Measurements from ENCODE around the gene HOXC4.
"Not testable (repeated sequence)": the region's sequence is repeated elsewhere in the genome, so short reads cannot be mapped to it uniquely, and the experiment has no call there.

HOXC4 gene

DNA sequence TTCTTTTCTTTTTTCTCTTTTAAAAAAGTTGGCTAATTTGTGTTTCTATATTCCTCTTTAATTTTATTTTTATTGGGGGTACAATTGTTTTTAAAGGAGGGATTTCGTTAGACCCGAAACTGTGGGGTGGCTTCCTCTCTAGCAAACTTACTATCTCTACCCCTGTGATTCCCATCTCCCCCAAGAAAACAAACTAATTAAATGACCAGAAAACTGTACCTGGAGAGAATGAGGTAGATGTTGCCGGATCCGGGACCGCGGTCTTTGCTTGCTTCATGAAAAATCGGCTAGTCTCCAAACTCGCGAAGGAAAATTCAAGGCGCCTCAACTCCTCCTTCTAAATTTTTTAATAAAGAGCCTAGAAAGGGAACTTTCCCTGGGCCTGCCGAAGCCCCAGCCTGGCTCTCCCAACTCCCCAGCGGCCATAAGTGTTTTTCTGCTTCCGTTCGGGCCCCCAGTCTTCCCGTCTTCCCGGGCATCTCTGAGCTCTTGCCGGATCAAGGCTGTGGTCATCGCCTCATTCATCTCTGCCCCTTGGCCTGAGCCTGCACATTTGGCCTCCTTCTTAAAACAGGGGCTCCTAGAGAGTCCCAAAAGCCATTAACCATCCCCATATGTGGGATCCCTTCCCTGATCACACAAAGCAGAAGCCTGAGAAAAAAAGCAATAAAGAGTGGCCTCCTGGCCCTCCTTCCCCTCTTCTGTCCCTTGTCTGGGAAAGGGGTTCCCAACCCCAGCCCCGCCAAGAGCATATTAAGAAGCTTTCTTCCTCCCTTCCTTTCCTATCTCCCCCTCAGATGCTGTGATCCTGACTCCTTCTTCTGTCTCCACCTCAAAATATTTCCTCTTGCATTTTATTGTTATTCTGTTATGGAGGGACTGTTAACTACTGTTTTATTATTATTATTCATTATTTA is 26.6 kb downstream of the HOXC4 start:
- in situ Hi-C loops (cut with MboI; ENCODE audit: low sequenced_read_pairs) = not testable (repeated sequence)

DNA sequence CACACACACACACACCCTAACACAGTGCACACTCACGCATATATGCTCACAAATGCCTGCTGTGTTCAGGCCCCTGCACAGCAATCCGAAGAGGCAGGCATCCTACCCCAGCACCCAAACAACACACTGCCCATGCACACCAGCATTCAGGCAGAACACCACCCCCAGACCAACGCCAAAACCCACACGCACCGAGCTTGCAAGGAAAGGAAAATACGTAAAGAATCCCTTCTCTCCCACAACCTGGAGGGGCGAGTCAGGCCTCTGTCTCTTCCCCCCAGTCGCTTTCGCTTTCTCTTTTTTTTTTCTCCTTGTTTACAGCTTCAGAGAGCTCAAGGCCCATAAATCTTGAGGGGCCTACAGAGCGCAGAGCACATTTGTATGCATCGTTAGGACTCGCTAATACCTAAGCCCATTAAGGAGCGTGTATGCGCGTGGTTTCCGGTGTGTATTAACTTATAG is 27.4 kb downstream of the HOXC4 start:
- in situ Hi-C loops (cut with MboI; ENCODE audit: low sequenced_read_pairs) = not testable (repeated sequence)

DNA sequence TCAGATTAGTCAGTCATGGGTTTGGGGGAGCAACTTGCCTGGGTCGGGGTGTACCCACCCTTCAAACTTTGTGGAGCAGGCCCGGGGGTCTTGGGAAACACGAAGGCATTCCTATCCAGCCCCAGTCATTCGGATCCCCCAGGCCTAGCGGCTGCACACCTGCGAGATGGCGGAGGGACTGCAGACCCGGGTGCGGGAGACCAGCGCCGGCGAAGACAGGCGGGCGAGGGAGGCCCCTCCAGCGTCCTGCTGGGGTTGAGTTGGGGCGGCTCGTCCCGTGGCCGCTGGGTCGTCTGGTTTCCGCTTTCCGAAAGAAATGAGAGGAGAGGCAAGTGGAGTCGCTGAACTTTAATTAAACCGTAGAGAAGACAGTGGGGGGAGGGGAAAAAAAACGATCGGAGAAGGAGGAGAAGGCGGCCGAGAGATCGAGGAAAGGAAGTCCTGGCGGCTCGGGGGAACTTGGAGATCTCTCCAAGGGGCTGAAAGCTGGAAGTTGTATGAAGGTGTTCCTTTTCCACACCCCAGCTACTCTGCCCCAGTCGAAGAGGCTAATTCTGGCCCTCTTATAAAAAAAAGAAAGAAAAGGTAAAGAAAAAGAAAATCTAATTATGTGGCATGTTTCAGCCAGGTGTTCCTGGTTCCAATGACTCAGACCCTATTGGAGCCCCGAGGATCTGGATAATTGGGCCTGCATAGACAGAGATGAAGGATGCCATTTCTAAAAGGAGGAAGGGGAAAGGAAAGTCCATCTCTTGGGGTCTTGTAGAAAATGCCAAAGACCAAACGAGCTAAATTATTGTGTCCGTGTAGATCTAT is 28.2 kb downstream of the HOXC4 start:
- in situ Hi-C loops (cut with MboI; ENCODE audit: low sequenced_read_pairs) = not testable (repeated sequence)

DNA sequence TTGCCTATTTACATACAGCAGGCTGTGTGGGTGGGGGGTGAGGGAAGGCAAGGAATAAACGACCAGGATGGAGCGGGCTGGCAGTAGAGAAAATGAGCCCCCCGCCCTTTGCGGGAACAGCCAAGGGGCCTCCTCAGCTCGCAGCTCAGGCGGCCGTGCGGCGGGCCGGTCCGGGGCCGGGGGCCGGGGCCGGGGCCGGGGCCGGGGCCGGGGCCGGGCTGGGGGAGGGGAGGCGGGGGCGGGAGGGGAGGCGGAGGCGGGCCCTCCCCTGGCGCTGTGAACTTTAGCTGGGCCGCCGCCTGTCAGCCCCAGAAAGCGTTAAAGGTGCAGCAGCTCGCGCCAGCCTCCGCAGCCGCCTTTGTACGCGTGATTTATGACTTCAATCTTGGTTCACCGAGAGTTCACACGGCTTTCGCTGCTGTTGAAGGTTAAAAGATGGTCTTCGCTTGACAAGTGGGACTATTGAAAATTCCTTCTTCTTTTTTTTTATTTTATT is 28.8 kb downstream of the HOXC4 start:
- in situ Hi-C loops (cut with MboI; ENCODE audit: low sequenced_read_pairs) = no loop called here

DNA sequence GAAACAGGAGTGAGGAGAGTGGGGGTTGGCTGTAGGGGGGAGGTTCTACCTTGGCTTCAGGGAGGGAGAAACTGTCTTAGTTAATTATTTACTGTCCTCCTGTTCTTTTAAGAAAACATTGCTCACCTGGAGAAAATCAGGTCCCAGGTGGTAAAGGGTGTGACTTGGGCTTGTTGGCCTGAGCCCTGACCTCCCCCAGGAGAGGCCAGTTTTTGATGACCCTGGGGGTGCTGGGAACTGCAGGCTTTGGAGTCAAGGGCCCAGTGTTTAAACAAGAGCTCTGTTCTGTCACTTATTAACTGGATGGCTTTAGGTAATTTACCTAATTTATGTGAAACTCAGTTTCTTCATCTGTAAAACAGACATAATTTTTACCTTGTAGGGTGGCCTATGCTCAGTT is 34.4 kb downstream of the HOXC4 start:
- in situ Hi-C loops (cut with MboI; ENCODE audit: low sequenced_read_pairs) = not testable (repeated sequence)

DNA sequence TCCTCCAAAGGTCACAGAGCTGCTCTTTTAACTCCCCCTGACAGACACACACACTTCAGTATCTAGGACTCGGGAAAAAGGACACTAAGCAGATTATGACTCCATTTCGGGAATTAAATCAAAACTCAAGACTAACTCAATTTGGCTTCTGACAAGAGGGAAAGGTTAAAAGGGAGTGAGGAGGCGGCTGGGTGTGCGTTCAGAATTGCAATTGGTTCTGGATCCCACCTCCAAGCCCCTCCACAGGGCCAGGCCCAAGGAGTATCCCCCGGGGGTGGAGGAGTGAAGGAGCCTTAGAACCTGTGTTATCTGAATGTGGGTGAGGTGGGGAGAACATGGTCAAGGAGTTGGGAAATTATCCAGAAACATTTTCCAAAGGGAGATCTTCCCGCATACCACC is 35.8 kb downstream of the HOXC4 start:
- in situ Hi-C loops (cut with MboI; ENCODE audit: low sequenced_read_pairs) = not testable (repeated sequence)

DNA sequence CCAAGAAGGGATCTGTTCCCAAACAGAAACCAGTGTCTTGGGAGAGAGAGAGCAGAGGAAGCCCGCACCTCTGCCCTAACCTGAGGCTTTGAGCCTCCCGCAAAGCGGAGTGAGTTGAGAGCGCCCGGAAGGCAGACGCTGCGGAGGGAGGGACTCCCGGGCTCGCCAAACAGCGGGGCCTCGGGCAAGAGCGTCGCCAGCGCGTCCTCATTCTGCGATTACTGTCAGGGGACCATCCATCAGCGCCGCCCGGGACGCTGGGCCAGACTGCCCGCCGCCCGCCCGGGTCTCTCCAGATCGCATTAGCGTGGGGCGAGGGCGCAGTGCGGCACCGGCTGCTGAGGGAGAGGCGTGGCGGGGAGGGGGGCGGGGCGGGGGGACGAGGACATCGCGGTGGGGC is 36.7 kb downstream of the HOXC4 start:
- in situ Hi-C loops (cut with MboI; ENCODE audit: low sequenced_read_pairs) = not testable (repeated sequence)

DNA sequence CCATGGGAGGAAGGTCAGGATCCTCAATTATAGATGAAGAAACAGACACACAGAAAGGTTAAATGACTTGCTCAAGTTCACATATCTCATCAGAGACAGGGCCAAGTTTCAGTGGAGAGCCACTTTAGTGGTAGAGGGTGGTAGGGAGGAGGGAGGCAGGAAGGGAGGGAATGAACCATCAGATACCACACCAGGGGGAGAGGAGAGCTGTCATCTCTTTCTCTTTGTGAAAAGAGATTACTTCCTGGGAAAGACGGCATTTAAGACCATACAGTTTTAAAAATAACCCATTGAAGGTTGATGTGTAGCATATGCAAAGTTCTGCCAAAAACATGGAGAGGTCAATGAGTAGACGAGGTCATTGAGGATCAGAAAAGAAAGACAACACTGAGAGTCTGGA is 39.3 kb downstream of the HOXC4 start:
- in situ Hi-C loops (cut with MboI; ENCODE audit: low sequenced_read_pairs) = not testable (repeated sequence)

DNA sequence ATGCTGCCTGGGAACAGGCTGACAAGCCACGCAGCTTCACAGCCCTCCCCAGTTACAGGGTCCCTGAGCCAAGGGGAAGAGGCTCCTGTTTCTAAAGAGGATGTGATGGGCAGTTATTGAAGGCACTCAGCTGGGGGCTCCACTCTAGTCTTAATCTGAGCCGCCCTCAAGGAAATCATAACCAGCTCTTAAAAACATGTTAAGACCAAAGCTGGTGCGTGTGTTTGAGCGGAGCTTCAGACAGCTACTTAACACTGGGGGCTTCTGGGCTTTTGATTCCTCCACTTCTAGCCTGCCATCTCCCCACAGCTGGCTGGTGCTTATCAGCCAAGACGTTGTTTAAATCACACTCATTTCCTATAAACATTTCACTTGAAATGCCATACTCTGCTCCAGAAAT is 42.3 kb downstream of the HOXC4 start:
- in situ Hi-C loops (cut with MboI; ENCODE audit: low sequenced_read_pairs) = not testable (repeated sequence)

DNA sequence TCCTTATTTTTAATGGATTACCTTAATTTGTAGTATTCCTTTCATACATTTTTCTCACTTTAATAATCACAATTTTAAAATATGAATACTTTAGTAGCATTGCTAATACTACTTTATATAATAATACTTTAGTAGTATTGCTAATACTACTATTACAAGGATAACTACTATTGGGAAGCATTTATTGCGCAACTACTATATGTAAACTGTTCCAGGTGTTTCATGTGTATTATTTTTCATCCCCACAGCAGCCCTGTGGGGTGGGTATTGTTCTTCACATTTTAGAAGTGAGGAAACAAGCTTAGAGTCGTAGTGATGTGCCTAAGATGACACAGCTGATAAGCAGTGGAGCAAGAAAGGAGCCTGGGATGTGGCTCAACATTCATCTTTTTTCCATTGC is 45.0 kb downstream of the HOXC4 start:
- in situ Hi-C loops (cut with MboI; ENCODE audit: low sequenced_read_pairs) = not testable (repeated sequence)

DNA sequence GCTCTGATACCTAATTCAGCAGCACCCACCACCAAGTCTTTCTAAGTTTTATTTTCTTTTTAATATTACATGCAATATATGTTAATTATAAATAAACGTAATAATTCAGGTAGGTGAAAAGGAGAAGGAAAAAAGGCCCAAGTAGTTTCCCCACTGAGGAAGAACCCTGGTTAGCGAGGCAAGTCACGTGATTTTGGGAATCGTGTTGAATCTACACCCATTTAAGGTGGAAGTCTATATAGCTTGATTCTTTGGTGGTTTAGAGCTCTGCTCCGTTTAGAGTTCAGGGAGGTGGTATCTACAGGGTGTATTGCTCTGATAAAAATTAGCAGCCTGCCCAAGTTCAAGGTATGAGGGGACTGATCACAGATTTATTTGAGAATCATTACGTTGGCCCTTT is 47.0 kb downstream of the HOXC4 start:
- in situ Hi-C loops (cut with MboI; ENCODE audit: low sequenced_read_pairs) = not testable (repeated sequence)

DNA sequence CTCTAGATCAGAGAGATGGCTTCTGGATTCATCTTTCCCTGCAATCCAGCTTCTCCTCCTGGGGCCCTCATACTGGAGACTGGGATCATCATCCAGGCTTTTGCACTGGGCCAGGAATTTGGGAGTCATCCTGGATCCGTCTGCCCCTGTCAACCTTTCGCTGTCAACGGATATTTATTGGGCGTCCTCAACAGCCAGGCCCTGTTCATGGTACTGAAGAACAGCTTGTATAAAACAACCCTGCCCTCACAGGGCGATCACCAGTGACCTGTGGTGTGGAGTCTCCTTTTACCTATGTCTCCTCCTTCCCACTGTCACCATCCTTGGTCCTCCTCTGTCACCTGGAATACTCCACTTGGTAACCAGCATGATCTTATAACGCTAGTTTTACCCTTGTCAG is 48.6 kb downstream of the HOXC4 start:
- in situ Hi-C loops (cut with MboI; ENCODE audit: low sequenced_read_pairs) = not testable (repeated sequence)

DNA sequence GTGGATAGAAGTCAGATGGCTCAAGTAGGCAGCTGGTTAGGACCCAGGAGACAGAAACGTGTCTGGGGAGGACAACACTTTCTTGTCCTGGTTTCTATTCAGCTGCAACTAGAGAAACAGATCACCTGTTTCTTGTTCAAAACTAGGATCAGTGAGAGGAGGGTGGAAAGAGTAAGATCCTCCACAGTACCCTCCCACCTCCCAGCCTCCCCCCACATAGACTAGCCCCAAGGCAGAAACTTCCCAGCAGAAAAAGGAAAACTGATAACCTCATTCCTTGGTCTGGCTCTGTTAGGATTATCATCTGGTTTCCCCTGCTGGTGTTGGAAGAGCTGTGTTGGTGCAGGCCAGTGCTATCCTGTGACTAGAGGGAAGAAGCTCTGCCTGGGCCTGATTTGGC is 50.2 kb downstream of the HOXC4 start:
- in situ Hi-C loops (cut with MboI; ENCODE audit: low sequenced_read_pairs) = not testable (repeated sequence)
